Stomach (tissue), 4 donors: ENCODE measurements around the gene TXNL1.

Experiments used
- EP300 ChIP-seq: sonication (generic); formaldehyde crosslinking; IDR thresholded peaks from one replicate; pipeline ENCODE4 v1.6.1; 2017; ENCODE audit warnings: antibody characterized with exemption
- POLR2A ChIP-seq, 4 donors: fragments of 450-650 bp; IDR thresholded peaks; one replicate each; pipeline ENCODE4 v1.6.1; 2016; ENCODE audit warnings: antibody characterized with exemption in 4 of 4, control low read depth in 2 of 4, mild to moderate bottlenecking in 1 of 4, moderate library complexity in 1 of 4
- TF ChIP-seq, protein P1 (sequence below), 7 experiments: fragments of 450-650 bp in 4 of 7; fragments of 200-600 bp in 3 of 7; sonication (generic) in 3 of 7; IDR thresholded peaks; one replicate each; pipeline ENCODE4 v1.5.1; 2016 to 2019; ENCODE audit warnings: antibody characterized with exemption in 7 of 7, control low read depth in 2 of 7, mild to moderate bottlenecking in 1 of 7

DNA sequence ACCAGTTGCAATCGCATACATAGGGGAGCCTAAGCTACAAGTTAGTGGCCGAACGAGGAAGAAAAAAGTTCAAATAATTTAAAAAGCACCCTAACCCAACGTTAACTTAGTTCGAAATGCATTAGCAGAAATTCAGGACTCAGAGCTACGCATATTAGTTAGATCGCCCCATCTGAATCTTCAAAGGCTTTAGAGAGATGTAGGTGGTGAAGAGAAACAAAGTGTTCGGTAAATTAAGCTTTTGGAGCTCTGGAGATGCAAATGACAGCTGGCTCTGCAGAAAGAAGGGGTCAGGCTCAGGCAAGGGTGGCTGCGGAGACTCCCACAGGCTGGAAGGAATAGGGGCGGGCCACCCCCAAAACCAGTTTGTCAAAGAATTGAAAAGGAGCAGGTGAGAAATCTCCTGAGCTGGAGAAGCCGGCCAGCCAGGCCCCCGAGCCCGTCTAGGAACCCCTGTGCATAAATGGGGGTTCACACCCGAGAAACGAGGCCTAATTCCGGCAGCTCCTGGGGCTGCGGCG is 621 bp downstream of the TXNL1 start:
- TF ChIP-seq, protein P1, sequence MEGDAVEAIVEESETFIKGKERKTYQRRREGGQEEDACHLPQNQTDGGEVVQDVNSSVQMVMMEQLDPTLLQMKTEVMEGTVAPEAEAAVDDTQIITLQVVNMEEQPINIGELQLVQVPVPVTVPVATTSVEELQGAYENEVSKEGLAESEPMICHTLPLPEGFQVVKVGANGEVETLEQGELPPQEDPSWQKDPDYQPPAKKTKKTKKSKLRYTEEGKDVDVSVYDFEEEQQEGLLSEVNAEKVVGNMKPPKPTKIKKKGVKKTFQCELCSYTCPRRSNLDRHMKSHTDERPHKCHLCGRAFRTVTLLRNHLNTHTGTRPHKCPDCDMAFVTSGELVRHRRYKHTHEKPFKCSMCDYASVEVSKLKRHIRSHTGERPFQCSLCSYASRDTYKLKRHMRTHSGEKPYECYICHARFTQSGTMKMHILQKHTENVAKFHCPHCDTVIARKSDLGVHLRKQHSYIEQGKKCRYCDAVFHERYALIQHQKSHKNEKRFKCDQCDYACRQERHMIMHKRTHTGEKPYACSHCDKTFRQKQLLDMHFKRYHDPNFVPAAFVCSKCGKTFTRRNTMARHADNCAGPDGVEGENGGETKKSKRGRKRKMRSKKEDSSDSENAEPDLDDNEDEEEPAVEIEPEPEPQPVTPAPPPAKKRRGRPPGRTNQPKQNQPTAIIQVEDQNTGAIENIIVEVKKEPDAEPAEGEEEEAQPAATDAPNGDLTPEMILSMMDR (IDR thresholded peaks at IDR 0.05) = no peak
- no peak for TF ChIP-seq POLR2A (IDR thresholded peaks at IDR 0.05)
- no peak for TF ChIP-seq EP300
